ENCODE measurements around the gene TSKS.
A peak's percentile ranks its signal among the peaks of the same experiment; 100 is the strongest.
"Not testable (repeated sequence)": the region's sequence is repeated elsewhere in the genome, so short reads cannot be mapped to it uniquely, and the experiment has no call there.

The TSKS gene

DNA sequence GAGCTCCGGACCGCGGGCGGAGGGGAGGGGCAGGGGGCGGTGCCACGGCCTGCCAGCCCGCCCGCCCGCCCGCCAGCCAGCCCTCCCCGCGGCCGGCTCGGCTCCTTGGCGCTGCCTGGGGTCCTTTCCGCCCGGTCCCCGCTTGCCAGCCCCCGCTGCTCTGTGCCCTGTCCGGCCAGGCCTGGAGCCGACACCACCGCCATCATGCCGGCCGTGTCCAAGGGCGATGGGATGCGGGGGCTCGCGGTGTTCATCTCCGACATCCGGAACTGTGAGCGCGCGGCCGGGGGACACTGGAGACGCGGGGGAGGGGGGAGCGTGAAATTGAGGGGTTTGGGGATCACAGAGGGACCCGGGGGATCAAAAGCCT, 3.8 kb upstream of the TSKS start, which contains the start of gene AP2A1:
TSS of gene AP2A1 (plus strand) at position 72 of the 370 bp plus-strand sequence. CDS start at position 205, 133 bp downstream.
- no peak for DNase-seq (ENCODE audit: low read depth)

DNA sequence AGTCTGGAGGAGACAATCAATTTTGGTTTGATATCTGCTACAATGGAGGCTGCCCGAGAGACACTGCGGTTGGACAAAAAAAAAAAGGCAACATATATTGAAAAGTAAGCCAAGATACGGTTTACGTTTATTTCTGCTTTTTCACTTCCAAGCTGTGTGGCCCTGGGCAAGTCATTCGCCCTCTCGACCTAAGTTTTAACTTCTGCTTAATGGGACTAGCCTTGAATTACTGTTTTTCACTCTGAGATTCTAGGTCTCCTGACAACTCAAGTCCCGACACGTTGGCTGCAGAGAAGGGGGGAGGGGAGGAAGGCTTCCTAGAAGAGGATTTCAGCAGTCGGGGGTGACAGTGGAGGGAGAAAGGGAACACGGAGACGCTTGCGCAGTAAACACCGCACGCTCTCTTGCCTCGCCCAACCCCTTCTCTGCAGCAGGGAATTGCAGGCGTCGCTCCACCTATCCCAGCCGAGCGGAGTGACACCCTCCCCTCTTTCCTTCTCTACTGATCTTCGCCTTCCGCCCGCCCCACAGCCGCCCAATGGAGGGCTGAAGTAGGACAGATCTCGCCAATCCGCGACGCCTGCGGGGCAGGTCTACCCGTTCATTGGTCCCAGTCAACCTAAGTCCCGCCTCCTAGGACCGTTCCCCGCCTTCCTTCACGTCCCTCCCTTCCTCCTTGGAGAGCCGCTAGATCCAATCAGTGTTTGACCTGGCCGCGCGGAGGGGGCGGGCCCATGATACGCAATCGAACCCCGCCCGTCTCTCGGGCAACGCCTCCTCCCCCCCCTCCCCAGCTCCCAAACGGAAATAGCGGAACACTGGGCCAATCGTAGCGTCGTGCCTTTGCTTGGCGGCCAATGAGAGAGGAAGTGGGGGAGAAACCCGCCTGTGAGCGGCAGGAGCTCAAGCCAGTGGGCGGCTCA, 3.2 kb upstream of the TSKS start:
- DNase-seq (ENCODE audit: low read depth): peak; percentile 100

DNA sequence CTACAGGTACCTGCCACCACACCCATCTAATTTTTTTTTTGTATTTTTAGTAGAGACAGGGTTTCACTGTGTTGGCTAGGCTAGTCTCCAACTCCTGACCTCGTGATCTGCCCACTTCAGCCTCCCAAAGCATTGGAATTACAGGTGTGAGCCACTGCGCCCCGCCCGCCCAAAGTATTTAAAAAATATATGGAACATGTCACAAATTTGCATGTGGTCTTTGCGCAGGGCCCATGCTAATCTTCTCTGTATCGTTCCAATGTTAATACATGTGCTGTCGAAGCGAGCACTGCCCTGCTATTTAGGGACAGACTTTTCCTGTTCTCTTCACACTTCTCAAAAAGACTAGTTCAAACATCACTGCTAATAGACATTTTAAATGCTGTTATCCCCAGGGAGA, 1.2 kb upstream of the TSKS start:
- no peak for DNase-seq (ENCODE audit: low read depth)

DNA sequence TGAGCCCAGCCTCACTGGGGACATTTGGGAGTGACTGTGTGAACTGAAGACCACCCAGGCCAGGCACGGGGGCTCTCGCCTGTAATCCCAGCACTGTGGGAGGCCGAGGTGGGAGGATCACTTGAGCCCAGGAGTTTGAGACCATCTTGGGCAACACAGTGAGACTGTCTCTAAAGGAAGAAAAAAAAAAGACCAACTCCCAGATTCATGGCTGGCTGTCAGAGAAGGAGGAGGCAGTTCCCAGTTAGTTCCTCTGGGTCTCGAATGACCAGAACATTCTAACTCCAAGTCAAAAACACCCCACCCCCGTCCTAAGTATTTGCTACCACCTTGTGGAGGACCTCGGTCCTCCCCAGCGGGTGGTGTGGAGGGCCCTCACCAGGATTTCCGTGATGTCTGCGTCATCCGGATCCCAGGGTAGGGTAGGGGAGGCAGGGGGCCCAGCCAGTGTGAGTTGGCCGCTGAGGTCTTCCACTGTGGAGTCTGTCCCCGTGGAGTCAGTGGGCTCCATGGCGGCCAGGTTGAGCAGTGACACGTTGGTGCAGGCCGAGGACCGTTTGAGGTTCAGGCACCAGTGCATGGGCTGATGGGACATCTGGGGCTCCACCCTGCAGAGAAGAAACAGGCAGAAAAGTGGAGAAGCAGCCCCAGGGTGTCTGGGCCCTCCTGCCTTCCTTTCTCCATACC, 1.3 kb downstream of the TSKS start:
- DNase-seq (ENCODE audit: low read depth): peak; percentile 58

DNA sequence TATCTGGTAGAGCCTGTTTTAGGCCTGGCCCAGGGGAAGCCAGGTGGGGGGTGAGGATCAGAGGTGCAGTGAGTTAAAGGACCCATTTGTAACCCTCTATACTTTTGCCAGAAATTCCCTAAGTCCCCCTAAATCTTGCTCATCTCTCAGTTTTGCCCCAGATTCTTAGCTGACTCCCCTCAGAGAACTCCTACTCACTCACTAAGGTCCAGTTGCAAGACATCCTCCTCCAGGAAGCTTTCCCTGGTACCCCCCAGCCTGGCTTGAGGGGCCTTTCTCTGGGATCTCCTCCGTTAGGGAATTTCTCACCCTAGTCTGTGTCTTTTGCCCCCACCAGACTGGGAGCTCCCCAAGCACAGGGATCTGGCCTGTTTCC, 1.9 kb downstream of the TSKS start:
- DNase-seq (ENCODE audit: low read depth): no peak

DNA sequence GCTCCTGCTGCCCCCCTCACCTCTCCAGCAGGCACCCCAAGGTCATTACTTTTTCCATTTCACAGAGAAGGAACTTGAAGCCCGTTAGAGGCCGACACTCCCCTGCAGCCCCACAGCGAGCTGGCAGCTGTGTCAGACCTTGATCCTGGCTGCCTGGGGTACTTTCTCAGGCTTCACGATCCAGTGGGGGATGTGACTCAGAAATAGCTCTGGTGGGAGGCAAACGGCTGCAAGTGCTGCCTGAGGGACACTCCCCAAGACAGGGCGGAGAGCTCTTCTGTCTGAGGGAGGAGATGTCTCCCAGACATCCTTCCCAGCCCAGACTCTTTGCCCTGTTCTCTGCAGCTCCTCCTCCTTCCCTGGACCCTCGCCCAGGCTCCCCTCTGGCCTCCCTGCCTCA, 4.8 kb downstream of the TSKS start:
- peak; percentile 79 for DNase-seq (ENCODE audit: low read depth)

DNA sequence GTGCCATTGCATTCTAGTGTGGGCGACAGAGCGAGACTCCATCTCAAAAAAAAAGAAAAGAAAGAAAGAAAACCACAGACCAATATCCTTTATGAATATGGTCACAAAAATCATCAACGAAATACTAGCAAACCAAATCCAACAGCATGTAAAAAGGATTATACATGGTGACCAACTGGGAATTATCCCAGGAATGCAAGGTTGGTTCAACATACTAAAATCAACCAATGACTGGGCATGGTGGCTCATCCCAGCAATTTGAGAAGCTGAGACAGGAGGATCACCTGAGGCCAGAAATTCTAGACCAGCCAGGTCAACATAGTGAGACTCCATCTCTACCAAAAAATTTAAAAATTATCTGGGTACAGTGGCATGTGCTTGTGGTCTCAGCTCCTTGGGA, 7.2 kb downstream of the TSKS start:
- no peak for DNase-seq (ENCODE audit: low read depth)

DNA sequence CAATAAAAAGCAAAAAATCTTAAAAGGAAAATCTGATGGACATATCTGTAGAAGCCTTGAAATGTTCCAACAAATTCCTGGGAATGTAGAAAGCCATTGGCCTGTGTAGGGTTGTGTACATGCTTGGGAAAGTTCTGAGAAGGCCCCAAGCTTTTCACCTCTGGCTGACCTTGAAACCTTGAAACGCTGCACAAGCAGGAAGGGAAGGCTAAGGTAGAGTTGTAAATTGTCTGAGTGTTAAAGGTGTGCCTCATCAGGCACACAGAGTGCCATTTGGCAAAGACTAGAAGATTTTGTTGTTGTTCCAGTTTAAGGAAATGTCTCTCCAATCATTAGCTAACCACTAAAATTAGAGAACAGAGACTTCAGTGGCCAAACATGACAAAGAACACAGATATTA, 10.4 kb downstream of the TSKS start:
- DNase-seq (ENCODE audit: low read depth): no peak

DNA sequence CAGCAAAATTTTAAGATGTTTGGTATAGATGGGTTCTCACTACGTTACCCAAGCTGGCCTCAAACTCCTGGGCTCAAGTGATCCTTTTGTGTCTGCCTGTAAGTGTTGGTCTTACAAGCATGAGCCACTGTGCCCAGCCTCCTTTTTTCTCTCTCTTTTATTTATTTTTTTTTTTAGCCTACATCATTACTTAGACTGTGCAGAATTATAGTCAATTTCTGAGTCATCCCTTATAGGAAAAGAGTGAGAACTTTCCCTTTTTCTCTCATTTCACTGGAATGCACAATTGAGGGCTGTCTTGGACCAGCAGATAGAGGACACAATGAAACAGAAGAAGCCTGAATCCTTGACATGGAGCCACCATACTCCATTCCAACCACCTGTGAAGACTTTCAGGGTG, 13.3 kb downstream of the TSKS start:
- DNase-seq (ENCODE audit: low read depth): no peak

DNA sequence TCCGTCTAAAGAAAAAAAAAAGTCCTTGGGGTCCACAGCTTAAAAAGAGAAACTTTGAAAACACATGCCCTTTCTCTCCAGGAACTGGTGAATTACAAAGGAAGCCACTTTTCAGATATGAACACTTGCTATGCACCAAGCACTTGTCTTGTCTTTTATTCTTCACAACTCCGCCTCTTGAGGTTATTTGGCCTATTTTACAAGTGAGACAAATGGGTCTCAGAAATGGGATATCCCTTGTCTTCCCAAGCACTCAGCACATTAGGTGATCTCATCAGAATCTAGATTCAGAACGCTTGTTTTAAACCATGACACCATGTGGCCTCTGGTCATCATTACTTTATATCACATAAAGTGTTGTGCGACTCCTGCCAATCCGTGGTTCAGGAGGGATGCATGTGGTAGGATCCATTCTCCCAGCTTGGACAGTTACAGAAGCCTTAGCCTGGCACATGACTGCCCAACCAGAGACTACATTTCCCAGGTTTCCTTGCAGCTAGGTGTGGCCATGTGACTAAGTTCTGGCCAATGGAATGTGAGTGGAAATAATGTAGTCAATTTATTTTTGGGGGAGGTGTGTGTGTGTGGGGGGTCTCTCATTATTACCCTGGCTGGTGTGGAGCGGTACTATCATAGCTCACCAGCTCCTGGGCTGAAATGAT, 13.9 kb downstream of the TSKS start:
- peak; percentile 53 for DNase-seq (ENCODE audit: low read depth)

DNA sequence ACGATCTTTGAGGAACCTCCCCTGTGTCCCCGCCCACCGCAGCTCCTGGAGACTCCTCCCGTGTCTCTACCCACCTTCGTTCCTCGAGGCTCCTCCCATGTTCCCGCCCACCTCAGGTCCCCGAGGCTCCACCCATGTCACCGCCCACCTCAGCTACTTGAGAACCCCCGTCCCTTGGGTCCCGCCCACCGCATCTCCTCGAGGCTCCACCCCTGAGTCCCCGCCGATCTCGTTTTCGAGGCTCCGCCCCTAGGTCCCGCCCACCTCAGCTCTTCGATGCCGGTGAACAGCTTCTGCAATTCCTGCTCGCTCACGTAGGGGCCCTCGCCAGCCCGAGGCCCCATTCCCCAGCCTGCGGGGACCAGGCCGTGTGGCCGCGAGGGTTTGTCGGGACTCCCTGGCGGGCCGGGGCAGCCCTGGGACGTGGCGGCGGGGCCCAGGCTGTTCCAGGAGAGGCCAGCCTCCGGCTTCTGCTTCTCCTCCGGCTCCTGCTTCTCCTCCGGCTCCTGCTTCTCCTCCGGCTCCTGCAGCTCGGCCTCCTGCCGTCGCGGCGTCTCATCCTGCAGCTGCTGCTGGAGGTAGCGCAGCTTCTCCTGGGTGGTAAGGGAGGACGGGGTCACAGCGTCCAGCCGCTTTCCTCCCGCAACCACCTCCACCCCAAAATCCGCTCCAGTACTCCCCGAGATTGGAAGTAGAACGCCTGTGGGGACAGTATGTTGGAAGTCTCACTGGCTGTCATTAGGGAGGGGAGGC, 16.7 kb downstream of the TSKS start:
- DNase-seq (ENCODE audit: low read depth): peak; percentile 57

DNA sequence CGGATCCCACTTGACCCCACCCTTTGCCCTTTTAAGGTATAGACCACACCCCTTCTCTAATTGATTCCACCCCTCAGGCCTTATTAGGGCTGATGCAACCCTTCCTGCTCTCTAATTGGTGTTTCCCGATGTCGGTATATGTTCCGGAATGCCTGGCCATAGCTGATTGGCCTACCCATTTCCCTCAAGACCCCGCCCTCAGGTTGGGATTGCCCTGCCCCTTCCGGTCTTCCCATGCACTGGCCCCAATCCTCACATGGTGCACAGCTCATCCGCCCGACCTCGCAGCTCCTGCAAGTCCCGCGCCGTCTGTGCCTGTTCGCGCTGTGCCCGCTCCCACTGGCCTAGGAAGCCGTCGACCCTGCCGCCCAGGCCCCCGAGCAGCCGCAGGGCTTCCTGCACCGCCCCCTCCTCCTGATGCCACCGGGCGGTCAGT, 18.1 kb downstream of the TSKS start:
- no peak for DNase-seq (ENCODE audit: low read depth)

DNA sequence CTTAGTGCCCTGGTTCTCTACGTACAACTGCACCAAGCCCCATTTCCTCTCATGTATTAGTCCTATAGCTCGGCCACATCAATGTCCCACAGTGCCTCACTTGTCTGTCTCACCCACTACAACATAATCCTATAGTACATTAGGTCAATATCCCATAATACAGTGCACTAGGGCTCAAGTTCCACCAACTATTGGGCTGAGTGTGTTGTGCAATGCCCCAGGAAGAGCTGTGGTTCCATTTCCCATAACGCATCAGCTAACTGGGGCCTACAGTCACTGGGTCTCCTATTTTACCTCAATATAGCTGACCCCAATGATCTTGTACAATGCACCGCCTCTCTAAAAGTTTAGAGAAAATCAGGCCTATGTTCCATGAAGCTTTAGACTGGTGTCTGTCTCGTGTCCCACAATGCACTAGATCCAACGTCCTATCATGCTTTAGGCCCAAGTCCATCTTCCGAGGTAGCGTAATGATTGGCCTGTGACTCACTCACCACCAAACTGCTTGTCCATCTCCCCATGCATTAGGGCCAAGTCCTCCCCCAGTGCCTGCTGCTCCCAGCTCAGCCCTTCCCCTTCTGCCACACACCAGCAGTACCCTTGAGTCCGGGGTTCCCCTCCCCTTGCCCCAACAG, 21.8 kb downstream of the TSKS start:
- DNase-seq (ENCODE audit: low read depth): peak; percentile 46

DNA sequence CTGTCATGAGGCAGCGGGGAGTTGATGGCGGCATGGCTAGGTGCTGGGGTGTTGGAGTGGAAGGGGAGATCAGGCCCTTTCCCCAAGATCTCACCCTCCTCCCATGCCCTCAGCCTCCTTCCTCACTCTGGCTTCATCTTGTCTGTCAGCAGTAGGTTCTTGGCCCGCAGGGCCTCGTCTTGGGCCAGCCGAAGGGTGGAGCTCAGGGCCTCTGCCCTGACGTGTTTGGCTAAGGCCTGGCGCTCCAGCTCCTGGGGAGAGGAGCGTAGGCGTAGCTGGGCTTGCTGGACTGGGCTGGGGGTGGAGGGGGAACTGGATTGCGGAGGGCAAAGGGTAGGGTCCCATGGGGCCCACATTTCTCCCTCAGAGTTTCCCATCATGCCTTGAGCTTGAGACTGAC, 23.2 kb downstream of the TSKS start:
- DNase-seq (ENCODE audit: low read depth): no peak

DNA sequence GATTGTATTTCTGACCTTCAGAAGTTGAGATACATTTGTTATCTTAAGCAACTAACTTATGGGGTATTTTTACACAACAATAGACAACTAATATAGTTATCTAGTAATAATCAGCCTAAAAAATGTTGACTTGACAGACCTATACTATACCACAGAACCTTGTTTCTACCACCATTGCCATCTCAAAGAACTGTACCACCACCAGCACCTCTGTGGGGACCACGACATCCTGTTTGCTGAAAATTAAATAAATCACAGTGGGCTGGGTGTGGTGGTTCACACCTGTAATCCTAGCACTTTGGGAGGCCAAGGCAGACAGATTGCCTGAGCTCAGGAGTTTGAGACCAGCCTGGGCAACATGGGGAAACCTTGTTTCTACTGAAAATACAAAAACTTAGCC, 24.0 kb downstream of the TSKS start:
- DNase-seq (ENCODE audit: low read depth): no peak

DNA sequence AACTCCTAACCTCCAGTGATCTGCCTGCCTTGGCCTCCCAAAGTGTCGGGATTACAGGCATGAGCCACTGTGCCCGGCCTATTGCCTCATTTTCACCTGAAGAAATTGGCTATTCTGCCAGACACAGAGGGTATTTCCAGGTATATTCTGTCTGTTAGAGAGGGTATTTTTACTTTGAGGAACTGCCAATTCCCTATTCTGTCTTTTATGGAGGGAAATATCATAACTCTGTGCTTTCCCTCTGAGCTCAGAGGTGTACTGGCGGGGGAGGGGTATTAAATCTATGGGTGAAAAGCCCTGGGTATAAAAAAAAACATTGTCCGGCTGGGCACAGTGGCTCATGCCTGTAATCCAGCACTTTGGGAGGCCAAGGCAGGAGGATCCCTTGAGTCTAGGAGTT, 24.8 kb downstream of the TSKS start:
- no peak for DNase-seq (ENCODE audit: low read depth)

DNA sequence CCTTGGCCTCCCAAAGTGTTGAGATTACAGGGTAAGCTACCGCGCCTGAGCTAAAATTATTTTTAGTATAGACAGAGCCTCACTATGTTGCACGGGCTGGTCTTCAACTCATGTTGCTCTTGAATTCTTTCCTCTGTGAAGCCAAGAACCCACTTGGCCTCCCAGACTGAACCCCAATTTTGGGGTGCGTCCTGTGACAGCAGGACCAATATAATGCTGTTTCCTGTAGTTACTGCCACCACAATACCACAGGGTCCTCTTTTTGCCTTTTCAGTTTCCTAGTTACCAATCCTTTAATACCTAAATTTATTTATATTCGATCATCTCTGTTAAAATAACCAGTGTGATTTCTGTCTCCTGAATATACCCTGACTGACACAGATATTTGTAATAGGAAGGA, 32.9 kb downstream of the TSKS start:
- DNase-seq (ENCODE audit: low read depth): no peak

DNA sequence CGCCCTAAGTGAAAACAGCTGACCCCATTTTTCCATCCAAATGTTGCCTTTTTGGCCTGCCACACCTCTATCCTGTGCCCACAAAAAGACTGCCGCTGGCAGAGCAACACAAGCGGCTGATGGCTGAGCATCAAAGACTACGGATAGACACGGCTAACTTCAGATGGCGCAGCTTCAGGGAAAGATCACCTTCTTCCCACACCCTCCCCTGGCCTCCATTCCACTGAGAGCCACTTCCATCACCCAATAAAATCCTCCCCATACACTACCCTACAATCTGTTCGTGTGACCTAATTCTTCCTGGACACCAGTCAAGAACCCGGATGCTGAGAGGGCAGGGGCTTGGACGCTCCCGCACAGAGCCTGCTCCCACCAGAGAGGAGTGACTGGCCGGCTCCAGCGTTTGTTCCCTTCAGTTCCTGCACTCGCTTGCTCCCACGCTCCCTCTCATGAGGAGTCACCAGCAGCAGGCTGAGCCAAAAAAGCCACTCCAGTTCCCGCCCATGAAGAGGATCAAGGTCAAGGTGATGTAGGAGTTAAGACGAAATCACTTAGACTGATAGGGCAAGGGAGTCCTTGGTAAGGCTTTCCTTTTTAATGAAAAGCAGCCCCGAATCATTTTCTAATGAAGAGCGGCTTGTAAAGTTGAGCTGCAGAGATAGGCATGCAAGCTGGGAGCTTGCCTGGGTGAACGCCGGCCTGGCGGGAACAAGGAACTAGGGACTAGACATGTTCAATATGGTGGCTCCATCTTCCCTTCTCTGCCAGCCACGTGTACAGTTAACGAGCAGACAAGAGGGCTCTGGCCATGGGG, 35.7 kb downstream of the TSKS start:
- DNase-seq (ENCODE audit: low read depth): peak; percentile 34

DNA sequence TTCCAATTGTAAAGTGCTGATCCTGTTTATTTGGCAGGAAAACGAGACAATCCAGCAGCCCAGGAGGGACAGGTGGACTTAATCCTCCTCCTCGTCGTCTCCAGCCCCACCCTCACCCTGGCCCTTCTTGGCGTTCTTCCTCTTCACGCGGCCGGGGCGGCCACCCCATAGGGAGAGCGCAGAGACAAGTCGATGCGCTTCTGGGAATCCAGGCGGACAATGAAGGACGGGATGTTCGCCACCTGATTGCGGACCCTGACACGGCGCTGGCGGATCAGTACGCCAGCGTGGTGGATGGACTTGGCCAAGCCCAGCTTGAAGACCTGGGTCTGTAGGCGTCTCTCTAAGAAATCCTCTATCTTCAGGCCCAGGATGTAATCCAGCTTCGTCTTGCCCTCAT, 43.7 kb downstream of the TSKS start:
- DNase-seq (ENCODE audit: low read depth): not testable (repeated sequence)

DNA sequence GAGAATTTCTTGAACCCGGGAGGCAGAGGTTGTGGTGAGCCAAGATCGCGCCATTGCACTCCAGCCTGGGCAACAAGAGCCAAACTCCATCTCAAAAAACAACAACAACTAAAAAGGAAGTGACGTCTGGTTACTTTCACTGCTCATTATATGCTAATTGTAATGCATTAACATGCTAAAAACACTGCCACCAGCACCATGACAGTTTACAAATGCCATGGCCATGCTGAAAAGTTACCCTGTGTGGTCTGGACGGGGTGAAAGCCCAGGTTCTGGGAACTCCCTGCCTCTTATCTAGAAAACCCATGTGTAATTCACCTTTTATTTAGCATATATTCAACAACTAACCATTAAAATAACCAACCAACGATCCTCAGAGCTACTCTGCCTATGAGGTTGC, 44.1 kb downstream of the TSKS start:
- DNase-seq (ENCODE audit: low read depth): no peak

DNA sequence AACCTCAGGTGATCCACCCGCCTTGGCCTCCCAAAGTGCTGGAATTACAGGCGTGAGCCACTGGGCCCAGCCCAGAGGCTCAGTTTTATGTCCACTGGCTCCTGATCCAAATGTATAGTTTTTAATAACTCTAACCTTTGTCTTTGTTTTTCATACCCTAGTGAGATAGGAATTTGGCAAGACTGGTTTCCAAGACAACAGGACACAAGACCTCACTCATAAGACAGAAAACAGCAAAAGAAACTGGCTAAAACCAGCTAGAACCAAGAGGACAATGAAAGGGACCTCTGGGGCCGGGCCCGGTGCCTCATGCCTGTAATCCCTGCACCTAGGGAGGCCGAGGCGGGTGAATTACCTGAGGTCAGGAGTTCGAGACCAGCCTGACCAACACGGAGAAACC, 44.6 kb downstream of the TSKS start:
- DNase-seq (ENCODE audit: low read depth): peak; percentile 25
